CD4-positive, alpha-beta T cell treated with Interferon alpha-2 for 1 hour (primary cell): Measurements from ENCODE around the gene PDCL3.
A peak's percentile ranks its signal among the peaks of the same experiment; 100 is the strongest.

Source experiments
- DNase-seq, 2 donors: peaks; one replicate each; pipeline ENCODE4 v3.0.0-alpha.2; 2020 to 2022

Gene PDCL3

DNA sequence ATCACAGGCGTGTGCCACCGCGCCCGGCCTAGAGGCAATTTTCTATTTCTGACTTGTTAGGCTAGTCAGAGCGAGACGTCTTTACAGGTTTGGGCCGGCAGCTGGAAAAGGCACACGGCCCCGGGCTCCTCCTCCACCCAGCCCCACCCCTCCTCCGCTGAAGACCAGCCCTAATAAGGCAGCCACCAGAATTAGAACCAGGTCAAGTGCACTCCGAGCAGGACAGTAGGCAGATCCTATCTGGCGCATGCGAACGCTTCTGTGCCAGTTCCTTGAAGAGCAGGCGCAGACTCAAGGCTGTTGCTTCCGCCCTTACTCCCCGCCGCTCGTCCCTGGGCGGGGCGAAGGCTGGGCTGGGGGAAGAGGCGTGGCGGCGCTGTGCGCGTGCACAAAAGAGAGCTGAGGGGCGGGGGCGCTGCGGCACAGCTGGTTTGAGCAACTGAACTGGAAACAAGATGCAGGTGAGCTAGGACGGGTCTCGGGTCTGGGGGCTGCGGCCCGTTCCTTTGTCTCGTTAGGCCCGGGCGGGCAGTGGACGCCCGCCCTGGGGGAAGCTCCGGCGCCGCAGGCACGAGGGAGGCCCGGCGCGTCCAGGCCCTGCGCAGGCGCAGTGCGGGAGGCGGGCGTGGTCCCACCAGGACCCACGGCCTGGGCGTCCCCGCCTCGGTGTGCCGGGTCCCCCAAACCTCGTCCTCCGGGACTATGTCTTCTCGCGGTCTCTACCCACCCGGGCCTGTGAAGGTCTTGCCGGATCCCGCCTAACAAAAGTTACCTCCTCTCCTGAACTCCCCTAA, at the start of gene PDCL3:
TSS of gene PDCL3 (plus strand) at position 381 of the 794 bp plus-strand sequence. CDS start at position 456, 75 bp downstream.
- peak; percentile 96 to 97 for DNase-seq

DNA sequence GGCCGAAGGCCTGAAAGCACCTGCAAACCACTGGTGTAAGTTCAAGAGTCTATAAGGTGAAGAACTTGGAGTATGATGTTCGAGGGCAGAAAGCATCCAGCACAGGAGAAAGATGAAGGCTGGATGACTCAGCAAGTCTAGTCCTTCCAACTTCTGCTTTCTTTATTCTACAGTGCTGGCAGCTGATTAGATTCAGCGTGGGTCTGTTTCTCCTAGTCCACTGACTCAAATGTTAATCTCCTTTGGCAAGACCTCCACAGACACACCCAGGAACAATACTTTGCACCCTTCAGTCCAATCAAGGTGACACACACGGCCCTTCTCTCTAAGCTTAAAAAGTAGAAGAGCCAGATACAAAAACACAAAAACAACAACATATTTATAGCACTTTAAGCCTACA, 49.1 kb upstream of the PDCL3 start:
- DNase-seq, result no peak

DNA sequence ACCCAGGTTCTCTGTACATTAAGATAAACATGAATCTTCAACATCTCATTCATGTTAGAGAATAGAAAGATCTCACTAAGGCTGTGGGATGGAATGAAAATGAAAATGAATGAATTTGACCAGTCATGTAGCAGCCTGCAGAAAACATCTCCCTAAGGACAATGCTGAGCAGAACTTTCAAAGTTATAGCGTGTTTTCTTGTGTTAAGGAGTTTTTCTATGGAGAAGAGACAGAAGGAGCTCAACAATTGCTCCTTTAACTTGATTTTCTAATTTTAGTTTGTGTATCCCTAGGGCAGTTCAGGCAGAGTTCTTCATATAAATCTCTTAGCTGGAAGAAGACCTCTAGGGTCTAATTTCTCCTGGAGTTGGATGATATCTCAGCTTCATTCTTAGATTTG, 45.2 kb upstream of the PDCL3 start:
- no peak for DNase-seq

DNA sequence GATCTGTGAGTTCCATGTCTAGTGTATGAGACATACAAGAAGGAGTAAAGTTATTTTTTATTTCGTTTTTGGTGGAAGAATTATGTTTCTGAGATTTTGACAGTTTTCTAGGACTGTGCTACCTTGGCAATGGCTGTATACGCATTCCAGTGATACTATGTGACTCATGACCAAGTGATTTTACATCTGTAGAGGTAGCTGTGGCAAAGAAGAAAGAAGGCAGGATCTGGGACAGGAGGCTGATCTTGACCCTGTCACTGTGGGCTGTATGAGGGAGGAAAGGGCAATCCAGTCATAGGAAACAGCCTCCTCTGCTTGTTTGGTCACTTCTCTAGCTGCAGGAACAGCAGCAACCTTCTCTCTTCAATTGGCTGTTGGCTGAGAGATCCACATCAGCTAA, 44.0 kb upstream of the PDCL3 start:
- DNase-seq, result no peak

DNA sequence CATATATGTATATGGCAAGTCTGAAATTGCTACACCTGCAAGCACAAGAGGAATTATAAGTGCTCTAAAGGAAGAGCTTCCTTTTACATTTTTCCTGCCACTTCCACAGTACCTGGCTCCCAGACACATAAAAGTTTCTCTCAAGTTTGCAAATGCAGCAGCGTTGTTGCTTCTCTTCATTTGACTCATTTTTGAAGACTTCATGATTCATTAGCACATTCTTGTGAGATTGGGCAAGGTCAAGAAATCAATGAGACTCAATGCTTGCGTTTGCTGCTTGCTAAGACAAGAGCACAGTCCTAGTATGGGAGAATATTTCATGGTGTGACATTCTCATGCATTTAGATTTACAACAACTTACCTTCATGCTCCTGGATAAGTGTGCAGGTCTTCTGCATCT, 42.6 kb upstream of the PDCL3 start:
- DNase-seq, result no peak

DNA sequence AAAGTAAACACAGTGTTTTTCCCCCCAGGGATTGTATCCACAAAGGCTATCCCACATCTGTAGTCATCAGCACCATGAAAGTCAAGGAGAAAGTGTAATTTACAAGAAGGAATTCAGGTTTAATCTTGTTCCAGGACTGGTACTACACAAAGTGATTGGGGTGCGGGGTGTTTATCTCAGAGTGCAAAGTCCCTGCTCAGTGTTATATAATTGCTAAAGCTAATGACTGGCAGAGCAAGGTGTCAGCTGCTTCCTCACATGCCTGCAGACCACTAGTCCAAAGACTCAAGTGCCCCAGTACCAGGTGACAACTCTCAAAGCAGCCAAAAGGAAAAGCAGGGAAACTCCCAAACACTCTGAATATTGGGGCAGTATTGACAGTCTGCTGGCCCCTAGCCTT, 40.4 kb upstream of the PDCL3 start:
- DNase-seq, result no peak

DNA sequence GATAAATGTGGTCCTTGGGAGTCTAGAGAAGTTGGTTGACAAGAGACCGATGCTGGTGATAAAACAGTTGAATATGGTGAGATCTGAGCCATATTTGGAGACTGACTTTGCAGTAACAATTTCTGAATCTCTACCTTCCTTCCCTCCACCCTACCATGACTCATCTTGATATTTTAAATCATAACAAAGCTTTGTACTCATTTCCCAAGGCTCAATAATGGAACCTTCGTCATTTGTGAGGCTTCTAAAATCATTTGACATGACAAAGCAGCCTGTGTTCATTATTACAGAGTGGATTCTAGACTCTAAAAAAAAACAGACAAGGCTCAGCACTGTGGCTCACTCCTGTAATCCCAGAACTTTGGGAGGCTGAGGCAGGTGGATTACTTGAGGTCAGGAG, 38.5 kb upstream of the PDCL3 start:
- no peak for DNase-seq

DNA sequence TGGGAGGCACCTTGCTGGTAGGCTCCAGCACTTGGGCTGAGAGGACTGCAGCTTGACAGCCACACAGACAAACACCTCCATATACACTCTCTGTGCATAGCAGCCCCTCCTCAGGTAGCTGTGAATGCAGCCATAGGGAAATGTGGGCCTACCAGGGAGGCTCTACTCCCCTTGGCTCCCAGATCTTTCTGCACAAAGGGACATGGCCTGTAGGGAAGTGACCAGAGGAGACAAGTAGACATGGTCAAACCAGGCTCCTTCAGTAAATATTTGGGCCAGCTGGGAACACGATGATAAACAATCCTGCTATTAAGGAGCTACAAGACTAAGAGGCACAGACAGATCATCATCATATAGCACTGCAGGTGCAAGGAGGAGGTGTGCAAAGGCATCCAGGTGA, 35.9 kb upstream of the PDCL3 start:
- no peak for DNase-seq

DNA sequence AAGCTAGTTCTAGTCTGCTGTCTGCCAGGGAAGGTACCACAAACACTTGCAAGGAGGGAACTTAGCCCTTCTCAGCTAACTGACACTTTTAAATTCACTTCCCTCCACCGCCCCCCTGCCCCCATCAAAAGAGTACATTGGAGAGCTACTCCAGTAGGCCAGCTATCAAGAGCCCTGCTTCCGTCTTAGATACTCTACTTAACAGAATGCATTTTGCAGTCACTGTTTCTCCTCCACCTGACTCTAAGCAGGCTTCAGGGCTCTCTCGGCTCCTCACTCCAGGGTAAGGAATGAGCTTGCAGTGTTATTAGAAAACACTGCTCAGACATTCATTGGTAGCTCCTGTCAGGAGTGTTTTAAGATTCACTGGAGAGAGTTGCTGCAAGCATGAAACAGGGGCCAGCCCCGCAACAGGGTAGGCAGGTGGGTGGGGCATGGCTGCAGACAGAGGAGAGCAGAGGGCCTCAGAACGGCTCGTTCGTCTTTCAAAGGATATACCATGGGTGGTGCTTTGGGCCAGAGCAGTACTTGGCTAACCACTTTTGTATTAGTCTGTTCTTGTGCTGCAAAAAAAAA, 35.3 kb upstream of the PDCL3 start:
- no peak for DNase-seq

DNA sequence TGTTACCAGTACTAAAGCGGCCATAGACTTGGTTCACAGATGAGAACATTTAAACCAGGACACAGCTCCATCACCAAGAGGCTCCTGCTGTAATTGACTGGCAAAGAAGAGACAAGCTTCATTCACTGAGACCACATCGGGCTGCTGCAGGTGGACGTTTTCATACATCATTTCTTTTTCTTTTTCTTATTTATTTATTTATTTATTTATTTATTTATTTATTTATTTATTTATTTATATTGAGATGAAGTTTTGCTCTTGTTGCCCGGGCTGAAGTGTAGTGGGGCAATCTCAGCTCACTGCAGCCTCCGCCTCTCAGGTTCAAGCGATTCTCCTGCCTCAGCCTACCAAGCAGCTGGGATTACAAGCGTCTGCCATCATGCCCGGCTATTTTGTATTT, 33.6 kb upstream of the PDCL3 start:
- DNase-seq, result no peak

DNA sequence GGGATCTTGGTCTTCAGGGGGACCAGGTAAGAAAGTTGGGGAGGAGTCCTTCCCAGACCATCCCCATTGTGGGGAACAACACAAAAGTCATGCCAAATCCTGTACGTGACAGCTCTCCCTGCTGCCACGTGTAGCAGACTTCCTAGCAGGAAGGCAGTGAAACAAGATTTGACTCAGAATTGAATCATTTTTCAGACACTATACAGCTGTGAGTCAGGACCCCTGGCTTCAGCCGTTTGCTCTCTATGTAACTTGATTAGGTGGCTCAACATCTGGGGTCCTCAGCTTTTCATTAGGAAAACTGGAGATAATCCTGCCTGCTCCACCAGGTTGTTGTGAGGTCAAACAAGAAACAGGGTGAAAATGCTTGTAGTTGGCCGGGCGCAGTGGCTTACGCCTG, 32.9 kb upstream of the PDCL3 start:
- DNase-seq, result no peak

DNA sequence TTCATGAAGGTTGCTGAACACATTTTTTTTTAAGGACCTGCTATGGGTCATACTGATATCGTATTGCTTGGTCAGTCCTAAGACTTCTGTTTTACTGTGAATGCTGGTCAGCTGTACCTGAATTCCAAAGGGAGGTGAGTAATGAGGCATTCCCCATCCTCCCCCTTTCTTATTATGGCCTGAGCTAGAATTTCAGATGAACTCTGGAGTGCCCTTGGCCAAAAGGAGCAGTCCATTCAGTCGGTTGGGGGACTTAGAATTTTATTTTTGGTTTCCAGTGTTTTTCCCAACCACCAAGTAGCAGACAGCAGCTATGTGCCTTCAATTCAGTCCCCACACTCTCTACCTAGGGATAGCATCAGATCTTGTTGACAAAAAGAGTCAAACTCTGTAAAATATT, 26.9 kb upstream of the PDCL3 start:
- DNase-seq, result no peak

DNA sequence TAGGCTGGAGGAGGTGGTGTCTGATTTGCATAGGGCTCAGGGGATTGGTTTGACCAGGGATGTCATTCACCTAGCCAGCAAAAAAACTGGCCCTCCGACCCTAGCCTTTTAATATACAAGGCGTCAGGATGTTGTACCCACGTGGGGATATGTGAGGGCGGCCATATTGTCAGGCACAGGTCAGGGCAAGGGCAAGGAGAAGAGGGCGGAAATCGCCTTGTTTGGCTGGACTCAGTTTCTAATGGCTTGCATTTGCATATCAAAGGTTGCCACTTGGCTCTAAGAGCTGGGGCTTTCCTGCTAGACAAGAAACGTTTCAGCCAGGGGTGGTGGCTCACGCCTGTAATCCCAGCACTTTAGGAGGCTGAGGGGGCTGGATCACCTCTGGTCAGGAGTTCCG, 24.9 kb upstream of the PDCL3 start:
- DNase-seq, result no peak

DNA sequence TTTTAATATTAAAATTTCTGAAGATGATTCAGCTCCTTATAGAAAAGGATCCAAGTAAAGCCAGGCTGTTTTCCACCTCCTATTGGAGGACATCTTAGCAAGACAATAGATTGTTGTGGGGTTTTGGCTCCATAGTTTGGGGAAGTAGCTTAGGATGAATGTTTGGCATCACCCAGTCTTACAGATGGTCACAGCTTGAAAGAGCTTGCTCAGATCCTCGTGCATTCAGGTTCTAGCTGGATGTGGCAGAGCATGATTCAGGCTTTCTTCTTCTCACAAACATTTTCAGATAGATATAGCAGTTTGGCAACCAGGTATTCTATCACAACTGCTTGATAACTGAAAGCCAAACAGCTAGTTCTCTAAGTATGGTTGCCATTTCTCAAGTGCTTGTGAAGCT, 23.6 kb upstream of the PDCL3 start:
- no peak for DNase-seq

DNA sequence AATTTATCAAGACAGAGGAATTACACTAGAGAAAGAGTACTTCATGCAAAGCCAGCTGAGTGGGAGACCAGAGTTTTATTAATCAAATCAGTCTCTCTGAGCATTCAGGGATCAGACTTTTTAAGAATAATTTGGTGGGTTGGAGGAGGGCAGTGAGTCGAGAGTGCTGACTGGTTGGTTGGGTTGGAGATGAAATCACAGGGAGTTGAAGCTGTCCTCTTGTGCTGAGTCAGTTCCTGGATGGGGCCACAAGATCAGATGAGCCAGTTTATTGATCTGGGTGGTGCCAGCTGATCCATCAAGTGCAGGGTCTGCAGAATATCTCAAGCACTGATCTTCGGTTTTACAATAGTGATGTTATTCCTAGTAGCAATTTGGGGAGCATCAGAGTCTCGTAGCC, 21.4 kb upstream of the PDCL3 start:
- DNase-seq, result no peak

DNA sequence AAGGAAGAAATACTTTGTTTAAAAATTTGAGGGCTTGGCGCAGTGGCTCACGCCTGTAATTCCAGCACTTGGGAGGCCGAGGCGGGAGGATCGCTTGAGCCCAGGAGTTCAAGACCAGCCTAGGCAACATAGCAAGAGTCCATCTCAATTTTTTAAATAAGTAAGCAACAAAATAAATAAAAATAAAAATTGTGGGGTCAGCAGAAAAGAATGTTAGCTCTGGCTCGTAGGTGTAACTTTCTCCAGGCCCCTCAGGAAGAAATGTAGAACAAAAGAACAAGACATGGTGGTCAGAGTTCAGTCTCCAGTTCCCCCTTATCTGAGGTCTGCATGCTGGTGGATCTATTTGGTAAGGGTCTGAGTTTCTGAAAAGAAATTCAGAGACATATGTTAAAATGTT, 20.4 kb upstream of the PDCL3 start:
- DNase-seq, result no peak

DNA sequence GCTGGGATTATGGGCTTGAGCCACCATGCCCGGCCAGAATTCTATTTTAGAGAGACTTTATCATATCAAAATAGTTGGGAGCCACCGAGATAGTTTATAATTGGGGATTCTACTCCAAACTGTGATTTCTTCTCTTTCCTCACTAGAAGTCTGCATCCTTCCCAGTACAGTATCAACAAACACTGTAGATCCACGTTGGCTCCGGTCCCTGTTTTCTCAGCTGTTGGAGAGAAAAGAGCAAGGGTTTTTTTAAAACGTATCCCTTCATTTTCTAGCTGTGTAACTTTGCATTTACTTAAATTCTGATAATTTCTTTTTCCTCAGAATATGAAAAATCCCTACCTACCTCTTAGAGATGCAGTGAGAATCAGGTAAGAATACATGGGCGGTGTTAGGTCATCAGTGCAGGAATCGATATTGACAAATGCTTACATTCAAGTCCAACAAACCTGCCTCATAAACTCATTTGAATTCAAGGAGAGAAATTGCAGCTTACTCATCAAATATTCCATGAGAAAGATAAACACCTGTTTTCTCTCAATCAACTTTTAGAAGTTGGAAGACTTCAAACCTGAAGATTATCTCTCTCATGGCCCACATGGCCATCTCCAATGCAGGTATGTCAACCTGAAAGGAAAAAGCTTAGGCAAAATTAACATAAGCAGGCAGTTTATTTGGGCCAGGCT, 17.7 kb upstream of the PDCL3 start:
- DNase-seq, result no peak

DNA sequence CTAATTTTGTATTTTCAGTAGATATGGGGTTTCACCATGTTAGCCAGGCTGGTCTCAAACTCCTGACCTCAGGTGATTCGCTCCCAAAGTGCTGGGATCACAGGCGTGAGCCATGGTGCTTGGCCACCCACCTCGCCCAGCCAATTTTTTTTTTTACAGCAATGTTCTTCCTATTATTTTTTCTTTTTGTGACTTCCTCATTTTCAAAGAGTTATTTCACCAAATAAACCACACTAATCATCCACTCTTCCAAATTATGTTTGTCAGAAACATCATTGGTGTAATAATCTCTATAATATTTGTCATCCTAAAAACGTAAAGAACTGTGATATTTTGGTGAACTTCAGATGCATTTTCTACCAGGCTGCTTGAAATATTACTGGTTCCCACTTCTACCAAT, 16.3 kb upstream of the PDCL3 start:
- no peak for DNase-seq

DNA sequence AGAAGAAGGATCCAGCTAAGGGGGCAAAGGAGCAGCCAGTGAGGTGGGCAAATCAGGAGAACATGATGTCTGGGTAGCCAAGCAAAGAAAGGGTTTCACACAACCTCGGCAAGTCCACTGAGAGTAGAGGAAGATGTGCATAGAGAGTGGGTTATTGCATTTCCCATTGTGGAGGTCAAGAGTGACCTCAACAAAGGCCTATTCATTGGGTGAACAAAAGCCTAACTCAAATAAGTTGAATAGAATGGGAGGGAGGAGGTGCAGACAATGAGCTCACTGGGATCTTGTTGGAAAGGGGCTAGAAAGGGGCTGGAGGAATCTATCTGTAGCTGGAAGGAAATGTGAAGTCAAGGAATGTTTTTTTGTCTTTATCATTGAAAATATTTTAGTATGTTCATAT, 14.0 kb upstream of the PDCL3 start:
- no peak for DNase-seq

DNA sequence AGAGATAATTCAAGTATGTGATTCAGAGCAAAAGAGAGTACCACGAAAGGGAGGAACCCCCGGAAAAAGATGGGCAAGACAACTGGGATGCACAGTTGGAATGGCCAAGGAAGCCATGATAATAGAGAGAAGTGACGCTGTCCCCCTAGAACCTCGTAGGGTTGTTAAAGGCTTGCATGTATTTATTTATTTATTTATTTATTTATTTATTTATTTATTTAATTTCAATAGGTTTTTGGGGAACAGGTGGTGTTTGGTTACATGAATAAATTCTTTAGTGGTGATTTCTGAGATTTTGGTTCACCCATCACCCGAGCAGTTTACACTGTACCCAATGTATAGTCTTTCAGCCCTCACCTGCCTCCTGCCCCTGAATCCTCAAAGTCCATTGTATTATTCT, 11.5 kb upstream of the PDCL3 start:
- DNase-seq, result no peak

DNA sequence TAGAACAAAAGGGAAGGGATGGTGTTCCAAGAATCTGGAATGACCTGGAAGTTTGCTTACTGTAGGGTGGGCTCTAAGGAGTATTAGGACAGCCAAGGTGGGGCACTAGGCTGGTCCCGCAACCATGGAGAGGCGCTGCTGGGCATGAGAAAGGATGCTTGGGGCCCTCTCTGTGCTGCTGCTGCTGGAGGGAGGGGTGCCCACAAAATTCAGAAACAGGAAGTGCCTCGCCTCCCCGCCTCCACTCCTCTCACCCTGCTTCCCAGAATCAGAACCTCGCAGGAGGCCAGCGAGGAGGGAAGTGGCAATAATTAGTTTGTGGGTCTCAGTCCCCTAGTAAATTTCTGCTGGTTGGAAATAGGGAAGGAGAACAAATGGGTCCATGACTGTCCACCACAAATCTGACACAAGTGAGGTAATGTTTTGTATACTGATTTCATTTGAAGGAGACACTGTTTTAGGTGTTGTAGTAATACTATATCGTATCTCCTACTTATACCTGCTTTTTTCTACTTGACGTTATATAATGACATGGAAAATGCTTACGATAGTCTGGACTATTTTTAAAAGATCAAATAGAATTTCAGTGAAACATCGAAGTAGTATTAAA, 7.9 kb upstream of the PDCL3 start:
- DNase-seq, result peak; percentile 34 to 53

DNA sequence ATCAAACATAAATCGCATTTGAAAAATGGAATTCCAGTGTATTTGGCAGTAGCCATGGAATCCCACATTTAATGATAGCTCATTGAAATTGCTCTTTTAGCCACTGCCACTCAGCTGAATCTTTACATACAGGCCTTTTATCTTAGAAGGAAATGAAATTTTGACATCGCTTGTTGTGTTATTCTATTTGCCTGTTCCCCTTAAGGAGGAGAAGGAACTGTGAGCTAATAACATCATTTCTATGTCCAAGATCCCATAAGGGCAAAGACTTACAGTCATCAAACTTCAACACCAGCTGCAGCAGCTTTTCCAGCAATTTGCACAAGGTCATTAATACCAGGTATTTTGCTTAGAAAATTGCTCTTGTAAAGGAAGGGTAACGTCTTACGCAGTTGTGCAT, 6.0 kb upstream of the PDCL3 start:
- no peak for DNase-seq

DNA sequence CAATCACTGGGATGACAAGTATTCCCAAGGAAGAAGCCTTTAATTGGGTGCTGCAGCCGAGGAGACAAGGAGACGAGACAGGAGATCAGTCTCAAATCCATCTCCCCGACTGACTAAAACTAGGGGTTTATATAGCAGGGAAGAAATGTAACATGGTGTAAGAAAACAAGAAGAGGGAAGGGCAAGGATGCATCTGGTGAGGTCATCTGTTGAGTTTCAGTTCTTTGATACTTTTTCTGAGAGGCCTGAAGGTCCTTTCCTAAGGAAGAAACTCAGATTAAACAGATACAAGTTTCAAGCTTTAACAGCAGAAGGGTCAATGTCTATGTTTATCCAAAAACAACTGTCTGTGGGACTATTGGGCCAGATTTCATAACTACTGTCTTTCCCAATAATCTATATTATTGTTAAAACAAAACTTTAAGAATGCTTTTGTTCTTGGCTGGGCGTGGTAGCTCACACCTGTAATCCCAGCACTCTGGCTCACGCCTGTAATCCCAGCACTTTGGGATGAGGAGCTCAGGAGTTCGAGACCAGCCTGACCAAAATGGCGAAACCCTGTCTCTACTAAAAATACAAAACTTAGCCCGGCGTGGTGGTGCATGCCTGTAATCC, 2.5 kb upstream of the PDCL3 start:
- no peak for DNase-seq

DNA sequence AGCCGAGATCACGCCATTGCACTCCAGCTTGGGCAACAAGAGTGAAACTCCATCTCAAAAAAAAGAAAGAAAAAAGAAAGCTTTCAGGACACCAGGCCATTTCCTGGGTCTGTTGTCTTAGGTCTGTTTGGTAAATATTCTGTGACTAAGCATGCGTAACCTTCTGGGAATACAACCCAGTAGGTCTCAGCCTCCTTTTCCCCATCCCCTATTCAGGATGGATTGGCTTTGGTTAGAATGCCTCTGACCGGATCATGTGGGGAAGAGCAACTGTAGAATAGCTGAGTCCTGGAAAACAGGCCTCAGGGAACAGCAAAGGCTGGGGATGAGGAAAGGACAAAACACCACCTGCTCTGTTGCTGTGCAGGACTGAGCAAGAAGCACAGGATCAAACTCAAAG, 1.6 kb upstream of the PDCL3 start:
- DNase-seq, result no peak
